OCI-LY3 (cell line): ENCODE measurements around the gene ETV3L.

Experiments
- H2AFZ ChIP-seq: fragments of 200-600, 300-600 bp; shearing (Covaris generic); 2 replicates; pipeline ENCODE4 v1.6.0; 2014; ENCODE audit warnings: antibody characterized with exemption, low read depth, low read length
- H3K27ac ChIP-seq: fragments of 200-600, 300-600 bp; sonication (generic); 2 replicates; pipeline ENCODE4 v1.5.1; 2014; ENCODE audit warnings: mild to moderate bottlenecking, low read length, moderate library complexity, mixed read lengths
- H3K27me3 ChIP-seq: fragments of 200-600, 300-600 bp; sonication (generic); 2 replicates; pipeline ENCODE4 v1.6.1; 2014; ENCODE audit warnings: low read depth, low read length, mixed read lengths
- H3K36me3 ChIP-seq: fragments of 200-600, 300-600 bp; sonication (generic); replicated peaks from 2 replicates; pipeline ENCODE3; 2014; ENCODE audit warnings: low read depth, low read length, mixed read lengths
- H3K4me1 ChIP-seq: fragments of 300-600, 200-600 bp; sonication (generic); 2 replicates; pipeline ENCODE4 v1.6.1; 2014; ENCODE audit warnings: low read length, mixed read lengths
- H3K4me2 ChIP-seq: fragments of 200-600, 300-600 bp; sonication (generic); 2 replicates; pipeline ENCODE4 v1.6.1; 2014; ENCODE audit warnings: low read length, mixed read lengths
- H3K4me3 ChIP-seq: fragments of 300-600, 200-600 bp; sonication (generic); 2 replicates; pipeline ENCODE4 v1.5.1; 2014; ENCODE audit warnings: antibody characterized with exemption, mild to moderate bottlenecking, low read length, moderate library complexity
- H3K79me2 ChIP-seq: fragments of 300-600, 200-600 bp; shearing (Covaris generic); 2 replicates; pipeline ENCODE4 v1.6.1; 2014; ENCODE audit warnings: mild to moderate bottlenecking, low read length, mixed read lengths
- H3K9ac ChIP-seq: fragments of 300-600, 200-600 bp; shearing (Covaris generic); 2 replicates; pipeline ENCODE4 v1.6.0; 2014; ENCODE audit warnings: mild to moderate bottlenecking, low read length, moderate library complexity
- H3K9me3 ChIP-seq: fragments of 200-600, 300-600 bp; shearing (Covaris generic); 2 replicates; pipeline ENCODE4 v1.6.1; 2014; ENCODE audit warnings: low read length, mixed read lengths; ENCODE audit not compliant: insufficient read depth
- H4K20me1 ChIP-seq: fragments of 200-600, 300-600 bp; sonication (generic); 2 replicates; pipeline ENCODE4 v1.6.1; 2016; ENCODE audit warnings: low read length, mixed read lengths; ENCODE audit not compliant: insufficient read depth
- CTCF ChIP-seq: fragments of 200-600, 300-600 bp; sonication (generic); IDR thresholded peaks from 2 replicates; pipeline ENCODE4 v1.5.1; 2014; ENCODE audit warnings: antibody characterized with exemption, low read length, low read depth
- EZH2phosphoT487 ChIP-seq: fragments of 200-600 bp; shearing (Covaris generic); IDR thresholded peaks from 2 replicates; pipeline ENCODE4 v1.6.1; 2018; ENCODE audit warnings: antibody characterized with exemption, mixed run types, low read depth

ETV3L gene

DNA sequence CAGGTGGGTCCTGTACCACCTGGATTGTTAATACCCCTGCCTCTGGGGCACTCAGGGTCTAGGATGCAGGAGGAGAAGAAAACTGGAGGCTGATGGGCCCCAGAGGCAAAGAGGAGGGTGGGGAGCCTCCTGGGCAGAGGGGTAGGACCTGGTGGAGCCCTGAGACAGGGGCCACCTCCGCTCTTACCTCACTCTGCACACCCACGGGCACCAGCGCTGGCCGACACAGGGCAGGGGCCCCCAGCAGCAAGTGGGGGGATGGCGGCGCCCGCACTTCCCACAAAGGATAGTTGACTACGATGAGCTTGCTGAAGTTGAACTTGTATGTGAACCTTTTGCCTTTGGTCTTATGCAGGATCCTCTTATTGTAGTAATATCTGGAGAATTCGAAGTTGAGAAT, 1.1 kb downstream of the ETV3L start:
- TF ChIP-seq EZH2phosphoT487: no peak
- no peak for TF ChIP-seq CTCF
- no peaks in the 10 kb centered on the region for H3K36me3 ChIP-seq

DNA sequence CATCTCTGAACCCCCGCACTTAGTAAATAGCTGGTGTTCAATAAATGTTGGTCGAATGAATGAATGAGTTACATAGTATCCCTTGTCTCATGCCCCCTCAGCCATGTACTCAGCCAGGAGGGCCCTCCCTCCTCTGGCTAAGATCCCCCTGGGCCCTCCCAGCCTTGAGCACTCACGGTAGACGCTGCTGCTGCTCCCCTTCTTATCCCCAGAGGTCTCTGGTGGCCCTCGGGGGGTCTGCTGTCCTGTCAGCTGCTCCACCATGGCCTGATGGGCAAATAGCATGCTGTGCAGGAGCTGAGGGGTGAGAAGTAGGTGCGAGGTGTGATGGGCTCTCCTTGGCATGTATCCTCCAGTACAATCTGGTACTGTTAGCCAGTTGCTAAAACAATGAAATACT, 1.9 kb downstream of the ETV3L start:
- H3K27ac ChIP-seq: no peak overlapping the region
- no peak overlapping the region for H3K9ac ChIP-seq
- H3K79me2 ChIP-seq: no peaks in the 10 kb centered on the region
- H4K20me1 ChIP-seq: no peaks in the 10 kb centered on the region
- H2AFZ ChIP-seq: no peak overlapping the region
- peaks cover 7% of the 10 kb centered on the region for H3K4me1 ChIP-seq
- H3K4me2 ChIP-seq: no peak overlapping the region
- no peaks in the 10 kb centered on the region for H3K27me3 ChIP-seq
- H3K9me3 ChIP-seq: no peaks in the 10 kb centered on the region
- H3K4me3 ChIP-seq: no peak overlapping the region
- TF ChIP-seq EZH2phosphoT487 (no peak), CTCF (no peak)
- H3K36me3 ChIP-seq: no peaks in the 10 kb centered on the region

More for the DNA sequence above, 1.1 kb downstream of the ETV3L start:
- no peaks in the 10 kb centered on the region for H3K27me3 ChIP-seq
- peaks cover 15% of the 10 kb centered on the region for H3K4me1 ChIP-seq
- no peaks in the 10 kb centered on the region for H3K9me3 ChIP-seq
- H2AFZ ChIP-seq: no peak overlapping the region
- H3K27ac ChIP-seq: no peak overlapping the region
- H3K79me2 ChIP-seq: no peaks in the 10 kb centered on the region
- H3K9ac ChIP-seq: no peak overlapping the region
- no peak overlapping the region for H3K4me2 ChIP-seq
- H4K20me1 ChIP-seq: no peaks in the 10 kb centered on the region
- H3K4me3 ChIP-seq: no peak overlapping the region

GRCh38 chr1:157096881-157097280, 2.7 kb downstream of the ETV3L start:
- Histone ChIP-seq H3K27me3 (no peaks in the 10 kb centered on the region), H4K20me1 (no peaks in the 10 kb centered on the region), H3K79me2 (no peaks in the 10 kb centered on the region), H3K36me3 (no peaks in the 10 kb centered on the region), H2AFZ (no peak overlapping the region), H3K9me3 (no peaks in the 10 kb centered on the region), H3K4me1 (peaks cover 13% of the 10 kb centered on the region), H3K27ac (no peak overlapping the region), H3K4me2 (no peak overlapping the region), H3K9ac (no peak overlapping the region), H3K4me3 (no peak overlapping the region)
- TF ChIP-seq CTCF (no peak), EZH2phosphoT487 (no peak)

DNA sequence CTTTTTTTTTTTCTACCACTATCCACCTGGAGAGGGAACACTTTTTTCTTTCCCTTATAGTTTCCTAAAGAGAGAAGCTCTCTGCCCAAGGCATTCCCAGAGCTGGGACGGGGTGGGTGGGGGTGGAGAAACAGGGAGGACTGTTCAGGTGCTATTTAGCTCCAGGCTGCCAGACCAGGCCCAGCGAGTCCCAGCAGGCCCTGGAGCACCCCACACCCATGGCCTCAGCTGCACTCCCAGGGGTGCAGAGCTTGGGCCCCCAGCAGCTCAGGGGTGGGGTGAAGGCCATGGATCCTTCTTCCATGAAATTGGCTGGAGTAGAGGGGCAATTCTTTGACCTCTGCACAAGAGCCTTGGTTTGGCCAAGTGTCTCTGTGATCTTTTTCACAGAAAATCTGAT, 4.1 kb downstream of the ETV3L start:
- TF ChIP-seq EZH2phosphoT487 (no peak), CTCF (no peak)

More for the DNA sequence above, 4.1 kb downstream of the ETV3L start:
- no peaks in the 10 kb centered on the region for H3K9me3 ChIP-seq
- no peaks in the 10 kb centered on the region for H4K20me1 ChIP-seq
- no peak overlapping the region for H3K27ac ChIP-seq
- no peak overlapping the region for H3K9ac ChIP-seq
- no peak overlapping the region for H3K4me2 ChIP-seq
- no peak overlapping the region for H3K4me3 ChIP-seq
- no peaks in the 10 kb centered on the region for H3K79me2 ChIP-seq
- no peak overlapping the region for H2AFZ ChIP-seq
- peaks cover 26% of the 10 kb centered on the region for H3K4me1 ChIP-seq
- H3K36me3 ChIP-seq: no peaks in the 10 kb centered on the region
- no peaks in the 10 kb centered on the region for H3K27me3 ChIP-seq
